Activated CD4-positive, alpha-beta T cell treated with anti-CD3 and anti-CD28 coated beads for 4 hours (primary cell): ENCODE results near the gene FCHSD2.
A peak's percentile ranks its signal among the peaks of the same experiment; 100 is the strongest.

Experiments
- DNase-seq, 2 donors: peaks; one replicate each; pipeline ENCODE4 v3.0.0-alpha.2; 2020

FCHSD2 gene

DNA sequence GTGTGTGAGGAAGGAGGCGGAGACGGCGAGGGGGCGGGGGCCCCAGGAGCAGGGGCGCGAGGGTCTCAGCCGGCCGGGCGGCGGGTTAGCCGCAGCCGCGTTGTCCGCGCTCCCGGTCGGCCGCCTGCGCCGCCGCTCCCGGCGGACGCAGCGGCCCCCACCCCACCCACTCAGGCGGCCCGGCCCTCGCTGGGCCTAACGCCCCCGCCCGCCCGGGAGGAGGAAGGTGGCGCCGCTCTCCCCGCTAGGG is at the start of gene FCHSD2:
Gene FCHSD2 (minus strand): TSS at position 191 of the 250 bp plus-strand sequence. CDS start 441 bp downstream, outside the sequence.
- no peak for DNase-seq

DNA sequence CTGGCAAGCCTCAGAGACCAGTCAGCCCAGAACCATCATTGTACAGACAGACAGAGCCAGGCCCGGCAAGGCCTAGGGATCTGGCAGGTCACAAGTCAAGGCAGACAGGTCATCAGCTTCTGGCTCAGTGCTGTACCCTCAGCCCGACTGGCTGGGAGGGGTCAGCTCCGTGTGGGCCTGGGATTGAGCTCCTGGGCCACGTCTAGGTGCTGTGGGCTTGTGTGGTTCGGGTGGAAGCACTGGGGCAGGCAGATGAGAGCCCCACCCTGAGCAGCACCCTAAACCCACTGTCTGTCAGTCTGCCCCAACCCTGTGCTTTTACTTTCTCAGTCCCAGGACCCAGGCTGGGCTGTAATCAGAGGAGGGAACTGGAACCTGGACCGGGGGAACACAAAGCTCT is 49.0 kb upstream of the FCHSD2 start:
- no peak for DNase-seq

GRCh38 chr11:73190557-73190885 is 48.4 kb upstream of the FCHSD2 start:
- DNase-seq, result no peak

DNA sequence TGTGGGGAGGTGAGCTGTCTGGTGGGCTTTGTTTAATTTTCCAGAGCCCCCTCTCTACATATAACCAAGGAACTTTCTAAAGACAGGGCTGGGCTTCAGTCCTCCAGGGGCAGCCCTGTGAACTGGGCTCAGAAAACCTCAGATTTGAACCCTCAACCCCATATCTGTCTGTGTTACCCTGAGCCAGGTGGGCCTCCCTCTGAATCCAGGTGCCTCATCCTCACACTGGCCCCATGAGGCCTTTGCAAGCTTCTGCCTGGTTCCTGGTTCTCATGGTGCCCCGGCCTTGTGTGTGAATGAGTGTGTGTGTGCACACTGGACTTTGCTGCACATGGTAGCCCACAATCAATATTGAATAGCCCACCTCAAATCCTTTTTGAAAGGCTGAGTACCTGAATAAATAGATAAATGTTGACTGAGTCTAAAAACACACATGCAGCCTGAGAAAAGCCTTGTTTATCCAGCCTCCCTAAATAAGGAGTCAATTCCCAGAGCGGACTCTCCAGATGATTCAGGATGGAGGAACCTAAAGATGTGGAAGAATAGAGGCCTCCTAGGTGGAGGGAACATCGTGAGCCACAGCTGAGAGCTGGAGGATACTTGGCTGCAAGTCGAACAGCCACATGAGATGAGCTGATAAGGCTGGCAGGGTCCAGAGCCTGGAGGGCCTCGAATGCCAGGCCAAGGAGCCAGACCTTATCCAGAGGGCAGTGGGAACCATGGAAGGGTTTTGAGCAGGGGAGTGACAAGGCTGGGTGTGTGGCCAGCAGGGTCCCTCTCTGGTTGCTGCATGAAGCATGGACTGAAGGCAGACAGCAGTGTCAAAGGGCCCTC is 47.8 kb upstream of the FCHSD2 start:
- DNase-seq, result no peak

GRCh38 chr11:73189315-73189714 is 47.2 kb upstream of the FCHSD2 start:
- DNase-seq, result no peak

DNA sequence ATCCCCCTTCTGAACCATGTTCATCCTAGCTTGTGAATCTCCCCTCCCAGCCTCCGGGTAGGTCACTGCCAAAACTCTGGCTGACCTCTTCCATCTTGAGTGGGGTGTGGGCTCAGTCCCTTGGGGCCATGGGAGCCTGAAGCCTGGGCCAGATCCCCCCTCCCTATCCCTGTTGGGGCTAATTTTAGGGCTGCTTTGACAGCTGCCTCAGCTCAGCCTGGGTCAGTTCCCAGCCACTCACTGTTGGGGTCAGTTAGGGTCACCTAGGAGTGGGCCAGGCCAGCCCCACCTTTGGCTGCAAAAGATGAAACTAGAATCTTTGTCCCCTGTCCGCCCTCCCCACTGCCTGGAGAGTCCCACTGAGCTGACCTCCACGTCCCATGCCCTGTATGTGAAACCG is 46.2 kb upstream of the FCHSD2 start:
- DNase-seq, result no peak

- no peak for DNase-seq
Observed at GRCh38 chr11:73187854-73188253, 45.7 kb upstream of the FCHSD2 start.

DNA sequence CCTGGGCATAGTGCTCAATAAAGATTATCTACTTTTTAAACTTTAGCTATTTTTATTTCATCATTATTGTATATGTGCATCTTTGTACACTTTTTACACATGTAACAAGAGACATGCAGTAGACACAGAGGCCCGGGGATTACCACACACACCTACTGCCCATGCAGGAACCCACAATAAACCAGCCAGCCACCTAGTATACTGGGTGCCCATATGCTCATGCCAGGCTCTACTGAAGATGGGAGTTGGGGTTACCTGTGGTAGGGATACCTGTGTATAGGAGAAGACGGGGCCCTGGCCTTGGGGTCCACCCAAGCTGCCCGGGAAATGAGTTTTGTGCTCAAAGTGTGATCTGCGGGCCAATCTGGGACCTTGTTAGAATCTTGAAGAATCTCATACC is 44.8 kb upstream of the FCHSD2 start:
- no peak for DNase-seq

DNA sequence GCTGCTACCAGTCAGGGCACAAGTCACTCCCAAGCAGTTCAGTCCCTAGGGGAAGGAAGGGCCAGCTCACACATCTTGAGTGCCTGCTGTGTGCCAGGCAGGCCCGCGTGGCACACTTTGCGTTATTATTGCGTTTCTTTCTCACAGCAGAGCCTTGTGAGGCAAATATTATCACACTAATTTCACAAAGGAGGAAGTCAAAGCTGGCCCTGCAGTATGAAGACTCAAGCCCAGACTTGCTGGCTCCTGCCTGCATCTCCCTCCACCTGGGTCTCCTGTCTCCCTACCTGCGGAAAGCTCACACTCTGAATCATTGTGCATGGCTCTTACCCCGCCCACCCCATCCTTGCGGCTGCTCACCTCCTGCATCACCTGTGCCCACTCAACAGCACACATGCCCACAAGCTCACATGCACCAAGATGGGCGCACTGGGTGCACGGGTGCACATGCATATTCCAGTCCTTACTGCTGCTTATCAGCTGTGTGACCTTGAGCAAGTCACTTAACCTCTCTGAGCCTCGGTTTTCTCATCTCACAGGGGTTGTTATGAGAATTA is 44.3 kb upstream of the FCHSD2 start:
- no peak for DNase-seq

DNA sequence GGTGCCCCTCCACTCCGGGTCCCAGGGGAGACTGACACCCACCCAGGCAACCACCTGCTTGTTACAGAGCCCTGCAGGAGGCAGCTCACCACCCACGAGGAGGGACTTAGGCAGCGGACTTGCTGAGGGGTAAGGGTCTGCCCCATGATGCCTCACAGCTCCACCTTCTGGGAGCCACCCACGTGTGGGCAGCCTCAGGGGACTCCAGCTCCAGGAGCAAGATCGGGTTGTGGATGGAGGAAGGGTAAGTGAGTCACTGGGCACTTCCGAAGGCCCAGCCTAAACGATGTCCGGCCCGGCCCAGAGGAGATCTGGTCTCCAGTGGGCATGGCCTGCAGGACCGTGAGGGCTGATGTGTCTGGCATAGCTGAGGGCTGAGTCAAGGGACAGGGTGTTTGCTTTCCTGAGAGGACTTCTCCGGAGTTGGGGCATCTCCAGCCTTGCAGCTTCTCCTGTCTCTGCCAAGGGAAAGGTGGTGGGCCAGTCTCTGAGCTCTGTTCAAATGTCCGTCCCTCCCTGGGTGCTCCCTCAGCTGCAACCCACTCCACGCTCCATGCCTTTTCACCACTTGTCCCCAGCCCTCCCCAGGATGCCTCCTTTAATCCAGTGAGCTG is 43.7 kb upstream of the FCHSD2 start:
- no peak for DNase-seq

GRCh38 chr11:73184953-73185671 is 43.0 kb upstream of the FCHSD2 start:
- DNase-seq, result peak in 1 of 2 donors; percentile 31

- no peak for DNase-seq
Observed at GRCh38 chr11:73182824-73183321, 40.8 kb upstream of the FCHSD2 start.

- no peak for DNase-seq
Observed at GRCh38 chr11:73178681-73179080, 36.6 kb upstream of the FCHSD2 start.

DNA sequence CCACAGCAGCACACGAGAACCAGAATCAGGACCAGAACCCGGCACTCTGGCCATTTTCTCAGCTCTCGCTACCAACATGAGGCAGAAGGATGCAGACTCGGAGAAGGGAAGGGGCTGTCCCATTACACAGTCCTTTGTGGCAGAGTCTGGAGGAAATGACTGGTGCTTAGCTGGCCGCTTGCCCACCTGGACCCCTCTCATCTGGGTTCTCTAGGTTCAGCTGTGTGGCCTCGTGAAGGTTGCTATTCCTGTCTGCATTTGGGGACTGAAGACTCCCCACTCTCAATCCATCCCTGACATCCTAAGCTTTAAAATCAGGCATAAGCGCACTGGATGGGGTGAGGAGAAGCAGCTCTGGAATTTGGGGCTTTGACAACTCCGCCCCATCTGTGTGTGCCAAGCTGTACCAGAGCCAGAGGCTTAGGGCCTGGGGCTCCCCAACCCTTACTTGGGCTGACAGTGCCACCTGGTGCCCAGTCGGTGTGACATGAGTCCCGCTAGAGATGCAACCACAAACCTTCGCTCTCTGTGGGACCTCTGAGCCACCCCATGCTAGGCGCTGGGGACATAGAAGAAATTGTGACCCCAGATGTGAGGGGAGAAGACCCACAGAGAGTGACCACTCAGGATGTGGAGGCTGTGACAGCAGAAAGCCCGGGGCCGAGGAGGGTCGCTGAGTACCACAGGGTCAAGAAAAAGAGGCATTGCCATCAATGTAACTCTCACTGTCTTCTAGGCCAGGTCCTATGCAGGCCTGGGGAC is 35.8 kb upstream of the FCHSD2 start:
- peak; percentile 75 to 83 for DNase-seq

DNA sequence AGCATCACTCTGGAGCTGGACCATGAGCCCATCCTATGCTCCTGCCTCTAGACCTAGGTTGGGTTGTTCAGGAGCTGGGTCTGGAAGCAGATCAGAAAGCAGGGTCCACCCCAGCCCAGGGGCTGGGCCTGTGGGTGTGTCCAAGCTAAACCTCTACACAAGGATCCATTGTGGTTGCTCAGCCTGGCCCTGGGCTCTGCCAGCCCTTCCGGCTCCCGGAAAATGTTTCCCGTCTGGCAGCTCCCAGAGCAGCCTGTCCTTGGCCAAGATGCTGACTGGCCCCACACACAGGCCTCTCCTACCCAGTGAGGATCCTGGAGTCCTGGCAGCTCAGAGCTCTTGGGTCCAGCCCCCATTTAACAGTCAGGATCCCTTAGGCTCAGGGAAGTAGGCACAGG is 35.3 kb upstream of the FCHSD2 start:
- DNase-seq, result no peak

DNA sequence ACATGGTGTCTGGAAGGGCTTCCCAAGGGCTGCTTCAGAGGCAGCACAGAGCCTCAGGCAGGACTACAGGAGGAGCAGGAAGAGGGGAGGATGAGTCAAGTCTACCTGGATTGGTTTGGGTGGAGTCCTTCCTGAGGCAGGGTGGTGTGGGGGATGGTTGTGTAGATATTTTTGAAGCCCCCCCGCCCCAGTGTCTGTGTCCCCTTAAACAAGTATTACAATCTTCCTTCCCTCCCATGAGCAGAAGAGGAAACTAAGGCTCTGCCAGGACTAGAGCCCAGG is 34.7 kb upstream of the FCHSD2 start:
- no peak for DNase-seq

DNA sequence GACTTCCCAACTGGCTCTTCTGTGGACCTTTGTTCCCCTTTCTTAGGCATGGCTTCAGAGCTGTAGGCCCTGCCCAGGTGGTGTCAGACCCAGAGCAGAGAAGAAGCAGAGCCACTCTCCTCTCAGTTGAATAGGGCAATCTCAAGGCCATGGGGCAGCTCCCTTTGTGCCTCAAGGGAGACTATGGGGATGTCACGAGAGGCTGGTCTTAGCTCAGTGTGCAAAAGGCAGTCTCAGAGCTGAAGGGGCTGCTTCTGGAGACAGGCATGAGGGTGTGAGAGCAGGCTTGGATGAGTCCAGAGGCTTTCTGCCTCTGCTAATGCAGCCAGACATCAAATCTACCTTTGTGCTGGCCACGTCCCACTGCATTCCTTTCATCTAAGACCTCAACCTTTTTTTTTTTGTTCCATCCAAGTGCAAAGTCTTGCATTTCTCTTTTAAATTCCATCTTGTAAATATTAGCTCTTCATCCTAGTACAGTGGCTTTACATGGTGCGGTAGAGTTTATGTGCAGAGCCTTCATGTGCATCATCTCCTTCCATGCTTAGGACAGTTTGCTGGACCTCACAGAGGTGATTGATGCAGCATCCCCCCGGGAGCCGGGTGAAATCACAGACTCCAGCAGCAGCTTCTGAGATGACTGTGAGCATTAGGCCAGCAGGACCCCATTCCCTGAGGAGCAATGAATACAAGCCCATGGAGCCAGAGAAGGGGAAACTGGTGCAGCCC is 34.2 kb upstream of the FCHSD2 start:
- no peak for DNase-seq

- DNase-seq, result no peak
Observed at GRCh38 chr11:73175551-73176144, 33.5 kb upstream of the FCHSD2 start.

DNA sequence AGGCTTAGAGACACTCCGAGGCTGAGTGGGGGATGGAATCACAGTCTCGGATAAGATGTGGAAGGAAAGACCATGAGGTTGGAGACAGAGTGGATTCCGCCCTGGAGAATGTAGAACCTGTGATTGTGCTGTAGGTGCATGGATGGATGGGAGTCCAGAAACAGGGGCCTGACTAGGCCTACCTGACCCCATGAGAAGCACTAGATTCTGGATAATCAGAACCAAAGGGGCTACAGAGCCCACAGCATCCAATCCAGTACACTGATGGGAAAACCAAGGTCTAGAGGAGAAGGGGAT is 32.3 kb upstream of the FCHSD2 start:
- no peak for DNase-seq

GRCh38 chr11:73173755-73174494 is 31.8 kb upstream of the FCHSD2 start:
- no peak for DNase-seq

GRCh38 chr11:73172992-73173656 is 31.0 kb upstream of the FCHSD2 start:
- no peak for DNase-seq
